Spleen (tissue), 7 donors: ENCODE data around the gene FAF1.

Experiments
- CTCF ChIP-seq, 11 experiments: fragments of 200-600 bp in 7 of 11; fragments of 450-650 bp in 4 of 11; sonication (generic) in 4 of 11; IDR thresholded peaks in 8 of 11; conservative IDR thresholded peaks in 3 of 11; 1 replicate in 7 of 11; 2 replicates in 4 of 11; pipeline versions ENCODE4 v1.4.0 to v1.8.0; 2016 to 2021; ENCODE audit warnings: antibody characterized with exemption in 11 of 11, inconsistent platforms in 4 of 11, mild to moderate bottlenecking in 1 of 11
- POLR2A ChIP-seq, 3 donors: fragments of 450-650 bp; IDR thresholded peaks; one replicate each; pipeline ENCODE4 v1.5.1; 2017; ENCODE audit warnings: antibody characterized with exemption in 3 of 3, mild to moderate bottlenecking in 1 of 3
- POLR2AphosphoS5 ChIP-seq, 3 donors: sonication (generic); formaldehyde crosslinking; IDR thresholded peaks; one replicate each; pipeline ENCODE4 v1.5.1; 2017; ENCODE audit warnings: antibody characterized with exemption in 3 of 3
- donor health status: DM: no; HTN: no; CAD: no; lungs with moderate emphysema.
- donor health status: DM: no; HTN: no; CAD: no.
- donor health status: DM: no; HTN: no; CAD: no.

GRCh38 chr1:50747394-50747793, 212.7 kb downstream of the FAF1 start:
- TF ChIP-seq CTCF (IDR thresholded peaks at IDR 0.05 in 8 of 11, conservative IDR thresholded peaks at IDR 0.05 in 3 of 11) (no peak), POLR2AphosphoS5 (IDR thresholded peaks at IDR 0.05) (no peak), POLR2A (IDR thresholded peaks at IDR 0.05) (no peak)
